PC-3 (cell line): Measurements from ENCODE around the gene TEKTIP1. TPM values are rescaled to one million over a fixed set of nuclear protein-coding genes. Genes with fewer than 3 reads are reported as not detected.

Experiments used
- ATAC-seq: fragments of 200-7000 bp; cut with Tn5 transposase; 2 replicates; pipeline ENCODE4 v1.9.1; 2020; ENCODE audit warnings: mild to moderate bottlenecking, moderate library complexity
- BruUV-seq: library from RNA; stranded (reverse); fragments of 400-500 nt; replicated peaks from 2 replicates; lab custom pipeline; 2021; lab: Mats Ljungman, UMichigan
- CTCF ChIA-PET: fragments of 300-600 bp; sonication (Branson Sonifier 250); formaldehyde crosslinking; loops from one replicate; lab custom pipeline; 2022; ENCODE audit warnings: antibody characterized with exemption; lab: Charles Lee
- POLR2A ChIA-PET: fragments of 300-600 bp; sonication (Branson Sonifier 250); formaldehyde crosslinking; loops from one replicate; lab custom pipeline; 2022; ENCODE audit warnings: antibody characterized with exemption; ENCODE audit not compliant: unreplicated experiment; lab: Charles Lee
- DNase-seq: peaks from one replicate; pipeline ENCODE4 v3.0.0-alpha.2; 2015
- H2AFZ ChIP-seq: fragments of 300-600 bp; sonication (generic); 2 replicates; pipeline ENCODE4 v1.6.0; 2016; ENCODE audit warnings: antibody characterized with exemption, low read length
- H3F3A ChIP-seq: fragments of 300-600 bp; sonication (generic); one replicate; pipeline ENCODE4 v1.6.0; 2017; ENCODE audit warnings: antibody characterized with exemption, low read length, control low read depth, mild to moderate bottlenecking; ENCODE audit not compliant: unreplicated experiment
- H3K27ac ChIP-seq: fragments of 300-600 bp; sonication (generic); 2 replicates; pipeline ENCODE4 v1.5.1; 2016; ENCODE audit warnings: mild to moderate bottlenecking, low read length
- H3K27me3 ChIP-seq: fragments of 300-600 bp; sonication (generic); 2 replicates; pipeline ENCODE4 v1.6.1; 2016; ENCODE audit warnings: low read length, mixed read lengths
- H3K36me3 ChIP-seq: fragments of 300-600 bp; sonication (generic); 2 replicates; pipeline ENCODE4 v1.6.1; 2016; ENCODE audit warnings: low read depth, mixed run types, low read length, mixed read lengths
- H3K4me1 ChIP-seq: fragments of 300-600 bp; sonication (generic); 2 replicates; pipeline ENCODE4 v1.5.1; 2016; ENCODE audit warnings: low read length; ENCODE audit not compliant: insufficient read depth
- H3K4me2 ChIP-seq: fragments of 300-600 bp; sonication (generic); 2 replicates; pipeline ENCODE4 v1.6.0; 2016; ENCODE audit warnings: low read length
- H3K4me3 ChIP-seq: fragments of 300-600 bp; sonication (generic); 2 replicates; pipeline ENCODE4 v1.5.1; 2016; ENCODE audit warnings: mild to moderate bottlenecking, low read length, mixed read lengths
- H3K79me2 ChIP-seq: fragments of 300-600 bp; sonication (generic); 2 replicates; pipeline ENCODE4 v1.6.1; 2017; ENCODE audit warnings: low read length, mixed read lengths
- H3K9ac ChIP-seq: fragments of 300-600 bp; sonication (generic); 2 replicates; pipeline ENCODE4 v1.6.0; 2016; ENCODE audit warnings: mild to moderate bottlenecking, low read length
- H3K9me2 ChIP-seq: fragments of 300-600 bp; sonication (generic); replicated peaks from 2 replicates; pipeline ENCODE4 v1.6.1; 2016; ENCODE audit warnings: mixed run types, low read length, mixed read lengths
- H3K9me3 ChIP-seq: fragments of 300-600 bp; sonication (generic); 2 replicates; pipeline ENCODE4 v1.6.1; 2016; ENCODE audit warnings: low read length, mixed read lengths
- H4K20me1 ChIP-seq: fragments of 300-600 bp; sonication (generic); 2 replicates; pipeline ENCODE4 v1.6.1; 2016; ENCODE audit warnings: low read length, mixed read lengths
- EZH2 ChIP-seq: fragments of 300-600 bp; sonication (generic); IDR thresholded peaks from one replicate; pipeline ENCODE4 v1.6.1; 2017; ENCODE audit warnings: antibody characterized with exemption, mild to moderate bottlenecking, low read length; ENCODE audit not compliant: unreplicated experiment
- EZH2phosphoT487 ChIP-seq: fragments of 300-600 bp; sonication (generic); IDR thresholded peaks from 2 replicates; pipeline ENCODE4 v1.6.1; 2018; ENCODE audit warnings: mild to moderate bottlenecking, antibody characterized with exemption, low read length, borderline replicate concordance
- intact Hi-C: fragments of 100-400 bp; cut with micrococcal nuclease; formaldehyde crosslinking; loops from 2 replicates; pipeline ENCODE4 v1.9.0; 2023
- total RNA-seq: library from RNA; depleted of rRNA; stranded (reverse); fragments of >200 nt; gene quantifications from 2 replicates; pipeline ENCODE4 v1.2.3, GENCODE V29; 2014
- TF ChIP-seq, protein P1 (sequence below): fragments of 300-600 bp; sonication (generic); conservative IDR thresholded peaks from 2 replicates; pipeline ENCODE4 v1.5.1; 2017; ENCODE audit warnings: antibody characterized with exemption, low read depth, mild to moderate bottlenecking, low read length

TEKTIP1 gene
- total RNA-seq, 1 experiment from 2014 or later, result not detected

DNA sequence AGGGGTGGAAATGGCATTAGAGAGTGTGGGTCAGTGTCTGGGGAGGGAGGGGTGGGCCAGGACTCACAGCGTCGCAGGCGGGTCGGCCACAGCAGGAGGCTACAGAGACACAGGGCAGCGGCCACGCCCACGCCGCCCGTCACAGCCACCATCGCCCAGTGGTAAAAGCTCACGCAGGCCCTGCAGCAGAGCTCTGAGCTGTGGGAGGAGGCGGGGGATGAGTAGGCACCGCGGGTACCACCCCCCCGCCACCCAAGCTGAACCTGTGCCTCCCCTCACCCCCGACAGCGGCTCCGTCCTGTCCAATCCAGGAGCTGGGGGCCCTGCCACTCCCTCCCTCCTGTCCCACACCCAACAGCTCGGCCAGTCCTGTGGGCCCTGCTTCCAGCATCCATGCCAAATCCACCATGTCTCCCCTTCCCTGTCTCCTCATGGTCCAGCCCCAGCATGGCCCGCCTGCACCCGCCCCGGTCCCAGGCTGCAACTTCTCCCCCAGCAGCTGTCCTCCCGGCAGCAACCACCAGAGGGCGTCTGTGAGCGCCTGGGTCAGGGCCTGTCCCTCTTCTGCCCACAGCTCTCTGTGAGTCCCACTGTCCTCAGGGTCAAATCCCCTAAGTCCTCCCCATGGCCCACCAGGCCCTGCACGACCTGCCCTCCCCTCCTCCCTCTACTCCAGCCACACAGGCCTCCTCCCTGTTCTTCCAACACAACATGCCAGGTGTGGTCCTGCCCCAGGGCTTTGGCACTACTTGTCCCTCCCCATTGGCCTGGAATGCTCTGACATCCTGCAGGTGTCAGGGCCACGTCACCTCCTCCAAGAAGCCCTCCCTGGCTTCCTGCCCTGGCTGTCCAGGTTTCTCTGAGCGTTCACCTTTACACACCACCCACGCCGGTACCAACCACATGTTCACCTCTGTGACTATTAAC lies 6.0 kb downstream of the TEKTIP1 start:
- Histone ChIP-seq H4K20me1 (no peaks in the 10 kb centered on the region), H3K79me2 (no peaks in the 10 kb centered on the region), H3K4me2 (no peak overlapping the region), H3K4me3 (no peak overlapping the region), H3K27ac (no peak overlapping the region), H3K4me1 (no peaks in the 10 kb centered on the region), H3F3A (no peaks in the 10 kb centered on the region), H3K9ac (no peak overlapping the region), H3K27me3 (no peaks in the 10 kb centered on the region), H3K36me3 (0 out of 2 replicates have a peak, but pooled peaks cover 6% of the 10 kb centered on the region), H3K9me2 (no peaks in the 10 kb centered on the region), H2AFZ (no peak overlapping the region), H3K9me3 (no peaks in the 10 kb centered on the region)
- no TSS peak for BruUV-seq
- no peak for TF ChIP-seq EZH2
- TF ChIP-seq, protein P1, sequence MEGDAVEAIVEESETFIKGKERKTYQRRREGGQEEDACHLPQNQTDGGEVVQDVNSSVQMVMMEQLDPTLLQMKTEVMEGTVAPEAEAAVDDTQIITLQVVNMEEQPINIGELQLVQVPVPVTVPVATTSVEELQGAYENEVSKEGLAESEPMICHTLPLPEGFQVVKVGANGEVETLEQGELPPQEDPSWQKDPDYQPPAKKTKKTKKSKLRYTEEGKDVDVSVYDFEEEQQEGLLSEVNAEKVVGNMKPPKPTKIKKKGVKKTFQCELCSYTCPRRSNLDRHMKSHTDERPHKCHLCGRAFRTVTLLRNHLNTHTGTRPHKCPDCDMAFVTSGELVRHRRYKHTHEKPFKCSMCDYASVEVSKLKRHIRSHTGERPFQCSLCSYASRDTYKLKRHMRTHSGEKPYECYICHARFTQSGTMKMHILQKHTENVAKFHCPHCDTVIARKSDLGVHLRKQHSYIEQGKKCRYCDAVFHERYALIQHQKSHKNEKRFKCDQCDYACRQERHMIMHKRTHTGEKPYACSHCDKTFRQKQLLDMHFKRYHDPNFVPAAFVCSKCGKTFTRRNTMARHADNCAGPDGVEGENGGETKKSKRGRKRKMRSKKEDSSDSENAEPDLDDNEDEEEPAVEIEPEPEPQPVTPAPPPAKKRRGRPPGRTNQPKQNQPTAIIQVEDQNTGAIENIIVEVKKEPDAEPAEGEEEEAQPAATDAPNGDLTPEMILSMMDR, result peak; percentile 85
- peak; percentile 68 for ATAC-seq
- peak; percentile 60 for DNase-seq
- CTCF ChIA-PET, result no interaction called here
- intact Hi-C loops, result no loop called here
- POLR2A ChIA-PET, result interaction anchor here (0.6 kb wide), 1 partner anchor 12 kb away, joined by 13 read pairs; no protein-coding TSS in a partner anchor

DNA sequence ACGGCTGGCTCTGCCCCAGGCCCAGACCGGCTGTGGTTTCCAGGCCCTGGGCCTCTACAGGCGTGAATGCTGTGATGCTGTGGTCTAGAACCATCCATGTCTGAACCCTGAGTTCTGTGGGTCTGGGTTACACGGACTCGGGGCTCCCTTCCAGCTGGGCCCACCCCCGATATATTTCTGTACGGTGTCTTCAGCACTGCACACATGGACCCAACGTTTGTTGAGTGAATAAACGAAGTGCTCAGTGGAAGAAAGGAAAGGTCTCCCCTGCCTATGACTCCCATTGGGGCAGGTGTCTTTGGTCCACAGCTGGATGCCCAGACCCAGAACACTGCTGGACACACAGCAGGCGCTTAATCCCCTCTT lies 6.7 kb downstream of the TEKTIP1 start:
- Histone ChIP-seq H2AFZ (no peak overlapping the region), H3K4me3 (no peak overlapping the region), H3K27me3 (no peaks in the 10 kb centered on the region), H3K27ac (no peak overlapping the region), H3K9ac (no peak overlapping the region), H3K4me1 (no peaks in the 10 kb centered on the region), H3K36me3 (0 out of 2 replicates have a peak, but pooled peaks cover 6% of the 10 kb centered on the region), H3K79me2 (no peaks in the 10 kb centered on the region), H3K4me2 (no peak overlapping the region), H3K9me3 (no peaks in the 10 kb centered on the region), H4K20me1 (no peaks in the 10 kb centered on the region), H3F3A (no peaks in the 10 kb centered on the region), H3K9me2 (no peaks in the 10 kb centered on the region)
- no peak for DNase-seq
- no peak for ATAC-seq
- no TSS peak for BruUV-seq
- TF ChIP-seq EZH2 (no peak), EZH2phosphoT487 (no peak)
- TF ChIP-seq, protein P1, result no peak
- ChIA-PET POLR2A (interaction anchor here (0.6 kb wide), 1 partner anchor 11 kb away, joined by 13 read pairs; no protein-coding TSS in a partner anchor), CTCF (no interaction called here)
- intact Hi-C loops, result no loop called here

DNA sequence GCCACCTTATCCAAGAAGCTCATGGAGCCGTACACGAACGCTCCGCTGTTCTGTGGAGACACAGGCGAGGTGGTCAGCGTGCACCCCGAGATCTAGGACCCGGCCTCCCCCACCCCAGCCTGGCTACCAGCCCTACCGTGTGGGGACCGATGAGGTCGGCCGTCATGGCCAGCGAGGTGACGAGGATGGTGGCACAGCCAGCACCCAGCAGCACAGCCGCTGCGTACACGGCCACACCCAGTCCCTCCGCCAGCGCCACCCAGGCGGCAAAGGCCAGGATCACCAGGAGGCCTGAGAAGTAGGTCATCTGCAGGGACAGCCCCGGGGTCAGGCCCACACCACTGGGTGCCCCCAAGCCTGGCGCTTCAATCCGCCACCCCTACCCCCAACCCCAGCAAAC lies 7.1 kb downstream of the TEKTIP1 start:
- Histone ChIP-seq H3K4me1 (no peaks in the 10 kb centered on the region), H3K27me3 (no peaks in the 10 kb centered on the region), H3K36me3 (0 out of 2 replicates have a peak, but pooled peaks cover 6% of the 10 kb centered on the region), H3K4me2 (no peak overlapping the region), H3K9me3 (no peaks in the 10 kb centered on the region), H3K79me2 (no peaks in the 10 kb centered on the region), H3K9me2 (no peaks in the 10 kb centered on the region), H3K9ac (no peak overlapping the region), H2AFZ (no peak overlapping the region), H3F3A (no peaks in the 10 kb centered on the region), H3K4me3 (no peak overlapping the region), H4K20me1 (no peaks in the 10 kb centered on the region), H3K27ac (no peak overlapping the region)
- ChIA-PET CTCF (no interaction called here), POLR2A (no interaction called here)
- no peak for TF ChIP-seq EZH2phosphoT487
- TF ChIP-seq EZH2, result no peak
- TF ChIP-seq, protein P1, result no peak
- DNase-seq (no peak), ATAC-seq (no peak)
- intact Hi-C loops, result no loop called here
- BruUV-seq, result no TSS peak
